CD8-positive, alpha-beta memory T cell (primary cell): Measurements from ENCODE around the gene GNA12. TPM values are rescaled to one million over a fixed set of nuclear protein-coding genes. Genes with fewer than 3 reads are reported as not detected.

ENCODE experiments used
- CTCF ChIA-PET: fragments of 350-600 bp; sonication (Branson Sonifier 250); formaldehyde crosslinking; loops from one replicate; lab custom pipeline; 2021; ENCODE audit warnings: antibody characterized with exemption; lab: Charles Lee
- POLR2A ChIA-PET: fragments of 350-600 bp; sonication (Branson Sonifier 250); formaldehyde crosslinking; loops from one replicate; lab custom pipeline; 2021; ENCODE audit warnings: antibody characterized with exemption; lab: Charles Lee
- DNase-seq, 5 donors: peaks; one replicate each; pipeline versions ENCODE4 v3.0.0 to v3.0.0-alpha.2; 2020 to 2022; ENCODE audit warnings: mixed read lengths in 1 of 5
- H3K27ac ChIP-seq: one replicate; pipeline ENCODE4 v1.7.0; 2013; ENCODE audit warnings: low read depth, mild to moderate bottlenecking, low read length, moderate library complexity
- H3K27me3 ChIP-seq: 2 replicates; pipeline ENCODE4 v1.7.0; 2013; ENCODE audit warnings: low read length, mild to moderate bottlenecking; ENCODE audit not compliant: insufficient read depth, poor library complexity, severe bottlenecking
- H3K36me3 ChIP-seq: 2 replicates; pipeline ENCODE4 v1.7.0; 2013; ENCODE audit warnings: mild to moderate bottlenecking, low read length, moderate library complexity; ENCODE audit not compliant: insufficient read depth
- H3K4me1 ChIP-seq: 2 replicates; pipeline ENCODE4 v1.7.0; 2013; ENCODE audit warnings: mild to moderate bottlenecking, low read length, moderate library complexity; ENCODE audit not compliant: insufficient read depth
- H3K4me3 ChIP-seq: 2 replicates; pipeline ENCODE4 v1.7.0; 2013; ENCODE audit warnings: mild to moderate bottlenecking, low read length
- H3K9me3 ChIP-seq: 2 replicates; pipeline ENCODE4 v1.7.0; 2013; ENCODE audit warnings: mild to moderate bottlenecking, low read length
- H3K27ac Mint-ChIP-seq, 8 donors: one replicate each; pipeline ENCODE4 v1.8.0; 2020 to 2021; ENCODE audit warnings: mixed read lengths in 8 of 8, mild to moderate bottlenecking in 6 of 8, inconsistent platforms in 3 of 8, moderate library complexity in 3 of 8
- H3K27me3 Mint-ChIP-seq, 2 donors: one replicate each; pipeline ENCODE4 v1.8.0; 2020 to 2021; ENCODE audit warnings: mixed read lengths in 2 of 2, mild to moderate bottlenecking in 1 of 2, moderate library complexity in 1 of 2
- H3K36me3 Mint-ChIP-seq, 3 donors: one replicate each; pipeline ENCODE4 v1.8.0; 2020 to 2021; ENCODE audit warnings: mixed read lengths in 3 of 3, inconsistent platforms in 1 of 3, mild to moderate bottlenecking in 1 of 3
- H3K4me1 Mint-ChIP-seq, 3 donors: one replicate each; pipeline ENCODE4 v1.8.0; 2020 to 2021; ENCODE audit warnings: mixed read lengths in 3 of 3, inconsistent platforms in 1 of 3, mild to moderate bottlenecking in 1 of 3
- H3K4me3 Mint-ChIP-seq, 7 donors: one replicate each; pipeline ENCODE4 v1.8.0; 2020 to 2021; ENCODE audit warnings: mixed read lengths in 7 of 7, mild to moderate bottlenecking in 6 of 7, moderate library complexity in 4 of 7, inconsistent platforms in 2 of 7
- H3K9me3 Mint-ChIP-seq, 5 donors: one replicate each; pipeline ENCODE4 v1.8.0; 2020 to 2022; ENCODE audit warnings: mixed read lengths in 5 of 5, mild to moderate bottlenecking in 3 of 5, moderate library complexity in 2 of 5, inconsistent platforms in 1 of 5
- polyA plus RNA-seq: library from polyadenylated mRNA; unstranded; fragments of 300-500 nt; fragmentation: Illumina TruSeq; gene quantifications from one replicate; pipeline ENCODE4 v1.2.3, GENCODE V29; 2021
- total RNA-seq, 2 experiments: library from RNA; stranded (reverse); gene quantifications; one replicate each; pipeline ENCODE4 v1.2.3, GENCODE V29; 2021

GNA12 gene
- total and polyA plus RNA-seq, 3 experiments from 2014 or later, result 11.2 to 21.2 (median 20.6) TPM

DNA sequence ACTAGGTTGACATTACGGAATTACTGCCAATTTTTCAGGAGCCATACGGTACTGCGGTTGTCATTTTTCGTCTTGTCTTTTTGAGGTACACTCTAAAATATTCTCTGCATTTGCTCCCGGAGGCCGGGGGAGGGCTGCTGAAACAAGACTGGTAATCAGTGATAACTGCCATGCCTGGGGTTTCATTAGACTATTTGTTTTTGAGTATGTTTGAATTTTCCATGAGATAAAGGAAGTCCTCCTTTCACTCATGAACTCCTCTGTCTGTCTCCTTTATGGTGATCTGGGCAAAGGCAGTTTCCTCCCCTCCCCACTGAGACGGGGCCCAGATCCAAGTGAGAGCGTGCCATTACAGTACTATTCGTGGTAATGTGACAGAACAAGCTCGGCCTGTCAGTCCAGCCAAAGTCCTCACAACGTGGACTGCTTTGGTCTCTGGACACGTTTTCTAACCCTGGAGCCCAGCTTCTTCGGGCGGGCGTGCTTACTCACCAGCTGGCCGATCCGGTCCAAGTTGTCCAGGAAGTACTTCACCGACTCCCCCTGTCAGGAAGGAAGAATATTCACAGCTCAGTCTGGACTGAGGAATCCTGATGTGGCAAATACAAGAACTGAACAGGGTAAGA, 111.0 kb downstream of the GNA12 start:
- Histone ChIP-seq H3K36me3 (peaks cover 9% of the 10 kb centered on the region), H3K4me1 (no peaks in the 10 kb centered on the region), H3K27me3 (no peaks in the 10 kb centered on the region), H3K27ac (peak overlapping the region; percentile 35), H3K9me3 (no peaks in the 10 kb centered on the region), H3K4me3 (no peak overlapping the region)
- no peak overlapping the region for H3K4me3 Mint-ChIP-seq
- no peak for DNase-seq
- ChIA-PET CTCF (no interaction called here), POLR2A (no interaction called here)
- H3K36me3 Mint-ChIP-seq, result peaks cover 0 to 39% (median 9%) of the 10 kb centered on the region in 3 donors
- H3K4me1 Mint-ChIP-seq, result peaks cover 0 to 38% (median 6%) of the 10 kb centered on the region in 3 donors
- peaks cover 0 to 2% of the 10 kb centered on the region in 2 donors for H3K27me3 Mint-ChIP-seq
- peak overlapping the region in 1 of 8 donors; percentile 50 for H3K27ac Mint-ChIP-seq
- no peaks in the 10 kb centered on the region for H3K9me3 Mint-ChIP-seq

DNA sequence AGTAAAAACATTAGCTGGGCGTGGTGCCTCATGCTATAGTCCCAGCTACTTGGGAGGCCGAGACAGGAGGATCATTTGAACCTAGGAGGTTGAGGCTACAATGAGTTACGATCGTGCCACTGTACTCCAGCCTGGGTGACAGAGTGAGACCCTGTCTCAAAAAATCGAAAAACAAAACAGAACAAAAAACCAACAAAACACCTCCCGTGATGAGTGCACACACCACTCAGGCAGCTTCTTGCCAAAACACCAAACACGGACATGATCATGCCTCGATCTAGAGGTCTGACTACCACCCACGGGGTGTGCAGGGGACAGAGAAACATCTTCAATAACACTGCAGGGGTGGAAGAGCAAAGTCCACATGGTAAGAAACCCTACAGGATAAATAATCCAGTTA, 111.7 kb downstream of the GNA12 start:
- peak overlapping the region in 2 of 8 donors; percentile 6 to 35 for H3K27ac Mint-ChIP-seq
- POLR2A ChIA-PET, result no interaction called here
- no peaks in the 10 kb centered on the region for H3K9me3 Mint-ChIP-seq

DNA sequence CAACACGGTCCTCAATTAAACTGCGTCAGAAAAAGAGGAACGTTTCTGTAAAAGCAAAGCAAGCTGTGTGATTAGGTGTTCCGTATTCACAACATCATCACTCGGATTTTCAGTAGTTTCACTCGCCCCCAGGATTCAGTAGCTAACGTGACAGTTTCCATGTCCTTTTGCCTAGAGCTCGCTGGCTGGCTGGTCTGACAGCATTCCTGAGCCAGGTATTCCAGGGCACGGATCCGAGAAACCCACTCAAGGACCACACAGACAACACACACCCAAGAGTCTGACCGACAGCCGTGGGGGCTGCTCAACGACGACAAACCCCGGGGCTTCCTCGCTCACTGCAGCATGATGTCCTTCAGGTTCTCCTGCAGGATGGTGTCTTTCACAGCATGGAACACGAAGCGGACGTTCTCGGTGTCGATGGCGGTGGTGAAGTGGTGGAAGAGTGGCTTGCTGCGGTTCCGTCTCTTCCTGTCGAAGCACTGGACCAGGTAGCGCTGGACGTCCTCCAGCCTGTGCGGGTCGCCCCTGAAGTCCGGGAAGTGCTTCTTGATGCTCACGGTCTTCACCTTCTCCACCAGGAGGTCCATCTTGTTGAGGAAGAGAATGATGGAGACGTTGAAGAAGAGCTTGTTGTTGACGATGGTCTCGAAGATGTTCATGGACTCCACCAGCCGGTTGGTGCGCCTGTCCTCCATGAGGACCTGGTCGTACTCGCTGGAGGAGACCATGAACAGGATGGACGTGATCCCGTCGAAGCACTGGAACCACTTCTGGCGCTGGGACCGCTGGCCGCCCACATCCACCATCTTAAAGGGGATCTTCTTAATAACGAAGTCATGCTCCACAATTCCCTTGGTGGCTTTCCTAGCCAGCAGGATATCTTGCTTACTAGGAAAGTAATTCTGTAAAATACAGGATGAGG, 113.0 kb downstream of the GNA12 start:
- Histone ChIP-seq H3K36me3 (peaks cover 9% of the 10 kb centered on the region), H3K9me3 (no peaks in the 10 kb centered on the region), H3K27me3 (no peaks in the 10 kb centered on the region), H3K4me3 (no peak overlapping the region), H3K4me1 (no peaks in the 10 kb centered on the region), H3K27ac (no peak overlapping the region)
- no peak overlapping the region for H3K4me3 Mint-ChIP-seq
- DNase-seq, result no peak
- no peaks in the 10 kb centered on the region for H3K9me3 Mint-ChIP-seq
- peaks cover 0 to 2% of the 10 kb centered on the region in 2 donors for H3K27me3 Mint-ChIP-seq
- H3K4me1 Mint-ChIP-seq, result peaks cover 0 to 38% (median 4%) of the 10 kb centered on the region in 3 donors
- ChIA-PET POLR2A (no interaction called here), CTCF (interaction anchor here (0.6 to 2.4 kb wide), 3 partner anchors 21 to 1341 kb away, joined by 3 to 5 read pairs (median 3); no protein-coding TSS in a partner anchor)
- peaks cover 0 to 44% (median 9%) of the 10 kb centered on the region in 3 donors for H3K36me3 Mint-ChIP-seq
- peak overlapping the region in 2 of 8 donors; percentile 3 to 32 for H3K27ac Mint-ChIP-seq

More for the DNA sequence above, 111.7 kb downstream of the GNA12 start:
- H3K4me1 Mint-ChIP-seq, result peaks cover 0 to 38% (median 6%) of the 10 kb centered on the region in 3 donors
- H3K9me3 ChIP-seq, result no peaks in the 10 kb centered on the region
- no peak for DNase-seq
- H3K27me3 ChIP-seq, result no peaks in the 10 kb centered on the region
- no peak overlapping the region for H3K4me3 Mint-ChIP-seq
- CTCF ChIA-PET, result no interaction called here
- peaks cover 0 to 2% of the 10 kb centered on the region in 2 donors for H3K27me3 Mint-ChIP-seq
- peak overlapping the region; percentile 35 for H3K27ac ChIP-seq
- H3K36me3 ChIP-seq, result peaks cover 9% of the 10 kb centered on the region
- no peak overlapping the region for H3K4me3 ChIP-seq
- H3K4me1 ChIP-seq, result no peaks in the 10 kb centered on the region
- peaks cover 0 to 39% (median 9%) of the 10 kb centered on the region in 3 donors for H3K36me3 Mint-ChIP-seq

DNA sequence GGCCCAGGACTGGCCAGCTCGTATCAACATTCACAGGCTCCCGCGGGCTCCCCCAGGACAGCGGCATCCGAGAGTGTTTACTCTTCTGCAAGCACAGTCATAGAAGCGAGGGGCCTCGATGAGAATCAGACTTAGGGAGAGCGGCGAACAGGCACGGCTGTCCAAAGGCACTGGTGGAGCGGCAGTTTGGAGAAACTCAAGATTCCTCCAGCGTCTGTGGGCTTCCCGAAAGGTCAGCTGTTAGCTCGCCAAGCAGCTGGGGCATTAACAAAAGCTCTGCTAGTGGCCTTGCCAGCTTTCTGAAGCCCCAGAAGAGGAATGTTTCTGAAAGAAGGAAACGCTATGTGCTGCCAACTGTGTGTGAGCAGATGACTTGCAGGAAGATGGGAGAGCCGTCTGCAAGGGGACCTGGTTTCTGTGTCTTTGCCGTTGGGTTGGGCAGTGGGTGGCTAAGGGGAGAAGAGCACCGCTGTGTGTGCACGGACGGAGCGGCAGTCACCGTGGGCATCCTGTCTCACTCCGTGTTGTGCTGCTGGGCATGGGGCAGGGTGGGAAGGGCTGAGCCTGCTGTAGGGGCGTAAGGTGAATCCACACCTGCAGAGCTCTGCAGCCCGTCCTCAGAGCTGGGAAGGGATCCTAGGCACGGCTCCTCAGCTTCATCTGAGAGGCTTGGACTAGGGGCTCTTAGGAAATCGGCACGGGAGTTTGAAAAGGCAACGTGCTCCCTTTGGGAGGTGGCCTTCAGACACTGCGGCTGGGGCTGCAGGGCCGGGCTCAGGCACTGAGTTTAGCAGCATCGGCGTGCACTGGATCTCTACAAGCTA, 114.0 kb downstream of the GNA12 start:
- H3K4me1 ChIP-seq, result no peaks in the 10 kb centered on the region
- H3K36me3 ChIP-seq, result peaks cover 9% of the 10 kb centered on the region
- no peak overlapping the region for H3K27ac ChIP-seq
- ChIA-PET POLR2A (no interaction called here), CTCF (interaction anchor here (1.1 to 2.4 kb wide), 3 partner anchors 11 to 278 kb away, joined by 3 to 5 read pairs (median 4); no protein-coding TSS in a partner anchor)
- no peak overlapping the region for H3K4me3 Mint-ChIP-seq
- no peaks in the 10 kb centered on the region for H3K9me3 Mint-ChIP-seq
- no peak for DNase-seq
- H3K36me3 Mint-ChIP-seq, result peaks cover 0 to 48% (median 7%) of the 10 kb centered on the region in 3 donors
- no peak overlapping the region for H3K4me3 ChIP-seq
- peaks cover 0 to 29% (median 3%) of the 10 kb centered on the region in 3 donors for H3K4me1 Mint-ChIP-seq
- H3K27me3 Mint-ChIP-seq, result peaks cover 0 to 2% of the 10 kb centered on the region in 2 donors
- H3K27me3 ChIP-seq, result no peaks in the 10 kb centered on the region
- H3K9me3 ChIP-seq, result no peaks in the 10 kb centered on the region
- no peak overlapping the region for H3K27ac Mint-ChIP-seq

DNA sequence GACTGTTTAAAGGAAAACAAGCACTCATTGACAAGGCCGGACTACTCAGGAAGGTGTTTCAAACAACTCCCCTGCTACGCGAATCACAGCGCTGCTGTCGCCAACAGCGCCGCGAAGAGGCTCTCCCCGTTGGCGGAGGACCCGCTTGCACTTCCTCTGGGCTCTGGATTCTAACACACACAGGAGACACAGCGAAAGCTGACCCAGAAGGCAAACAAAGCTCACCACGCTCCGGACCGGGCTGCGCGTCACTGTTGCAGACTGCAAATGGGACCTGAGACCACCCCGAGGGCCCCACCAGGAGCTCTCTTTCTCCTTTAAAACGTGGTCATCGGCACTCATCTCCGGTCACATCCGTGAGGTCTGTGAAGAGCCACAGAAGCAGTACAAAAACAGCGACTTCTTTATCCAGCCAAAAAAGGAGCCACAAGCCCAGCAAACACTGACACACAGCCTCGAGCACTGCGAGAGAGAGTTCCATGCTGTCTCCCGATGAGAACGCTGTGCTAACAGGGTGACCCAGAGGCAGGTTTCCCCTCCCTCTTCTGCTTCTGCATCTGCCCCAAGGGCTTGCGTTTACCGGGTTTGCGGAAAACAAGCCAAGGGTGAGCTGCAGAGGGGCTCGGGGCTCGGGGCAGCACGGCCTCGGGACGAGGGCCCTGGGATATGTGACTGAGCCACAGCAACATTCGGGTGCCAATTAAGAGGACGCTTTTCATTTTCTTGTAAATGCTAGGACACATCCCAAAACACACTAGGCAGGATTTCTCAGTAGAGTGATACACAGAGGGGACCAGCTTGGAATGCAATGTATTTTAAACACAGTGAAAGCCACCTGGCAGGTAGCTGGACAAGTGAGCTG, 114.8 kb downstream of the GNA12 start:
- Mint-ChIP-seq H3K4me3 (no peak overlapping the region), H3K27me3 (no peaks in the 10 kb centered on the region), H3K9me3 (no peaks in the 10 kb centered on the region), H3K27ac (no peak overlapping the region), H3K36me3 (peaks cover 0 to 50% (median 7%) of the 10 kb centered on the region in 3 donors), H3K4me1 (peaks cover 0 to 23% (median 1%) of the 10 kb centered on the region in 3 donors)
- H3K27me3 ChIP-seq, result no peaks in the 10 kb centered on the region
- peaks cover 9% of the 10 kb centered on the region for H3K36me3 ChIP-seq
- H3K4me1 ChIP-seq, result no peaks in the 10 kb centered on the region
- H3K4me3 ChIP-seq, result no peak overlapping the region
- H3K27ac ChIP-seq, result no peak overlapping the region
- ChIA-PET CTCF (interaction anchor here (1.4 kb wide), 1 partner anchor 10 kb away, joined by 4 read pairs; no protein-coding TSS in a partner anchor), POLR2A (no interaction called here)
- no peaks in the 10 kb centered on the region for H3K9me3 ChIP-seq
- DNase-seq, result no peak

DNA sequence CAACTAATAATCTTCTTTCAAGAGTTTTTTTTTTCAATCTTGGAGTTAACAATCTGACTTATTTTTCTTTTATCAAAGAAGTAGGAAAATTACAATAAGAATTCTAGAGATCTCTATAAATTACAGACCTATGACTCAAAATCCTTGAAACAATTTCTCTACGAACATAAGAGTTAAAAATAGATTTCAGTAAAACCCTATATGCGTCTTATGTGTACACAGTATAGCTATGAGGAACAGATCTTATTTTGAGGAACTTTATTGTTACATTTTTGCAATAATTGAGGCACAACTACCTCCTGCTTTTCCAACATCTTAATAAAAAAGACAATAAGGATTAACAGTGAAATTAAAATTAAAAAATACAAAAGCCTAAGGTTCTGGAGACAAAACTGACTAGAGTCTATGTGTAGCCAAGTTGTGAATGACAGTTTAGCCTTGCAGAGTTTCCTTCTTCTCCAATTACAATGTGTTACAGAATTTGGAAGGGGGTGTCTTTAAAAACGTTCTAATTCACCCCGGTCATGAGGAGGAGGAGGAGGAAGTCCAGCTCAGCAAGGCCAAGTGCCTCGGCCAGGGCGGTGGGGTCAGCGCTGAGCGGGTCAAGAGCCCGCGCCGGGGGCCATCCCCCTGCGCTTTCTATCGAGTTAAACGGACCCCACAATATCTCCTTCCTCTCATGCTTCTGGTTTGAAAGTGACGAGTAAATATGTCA, 115.6 kb downstream of the GNA12 start:
- no peak overlapping the region for H3K27ac Mint-ChIP-seq
- no peak for DNase-seq
- Histone ChIP-seq H3K4me3 (no peak overlapping the region), H3K27me3 (no peaks in the 10 kb centered on the region), H3K27ac (no peak overlapping the region), H3K9me3 (no peaks in the 10 kb centered on the region), H3K4me1 (no peaks in the 10 kb centered on the region), H3K36me3 (peaks cover 9% of the 10 kb centered on the region)
- H3K4me1 Mint-ChIP-seq, result peaks cover 0 to 16% (median 0%) of the 10 kb centered on the region in 3 donors
- H3K27me3 Mint-ChIP-seq, result no peaks in the 10 kb centered on the region
- ChIA-PET CTCF (interaction anchor here (0.5 to 1.4 kb wide), 2 partner anchors 9 to 38 kb away, joined by 3 to 4 read pairs; no protein-coding TSS in a partner anchor), POLR2A (no interaction called here)
- no peak overlapping the region for H3K4me3 Mint-ChIP-seq
- peaks cover 0 to 50% (median 7%) of the 10 kb centered on the region in 3 donors for H3K36me3 Mint-ChIP-seq
- H3K9me3 Mint-ChIP-seq, result no peaks in the 10 kb centered on the region
